Measurements from ENCODE around the gene TUBA3E. TPM values are rescaled to one million over a fixed set of nuclear protein-coding genes. Genes with fewer than 3 reads are reported as not detected.
"Not testable (repeated sequence)": the region's sequence is repeated elsewhere in the genome, so short reads cannot be mapped to it uniquely, and the experiment has no call there.

The TUBA3E gene
- total RNA-seq, 2 donors from 2014 or later: 1.6 to 9.5 TPM

GRCh38 chr2:130185436-130185835 is 12.8 kb downstream of the TUBA3E start:
- DNase-seq (ENCODE audit: low spot score): no peak
- H3K36me3 ChIP-seq: no peaks in the 10 kb centered on the region
- H3K27me3 ChIP-seq: no peaks in the 10 kb centered on the region
- H3K4me1 ChIP-seq: peaks cover 0 to 22% of the 10 kb centered on the region in 2 donors
- TF ChIP-seq, protein P1, sequence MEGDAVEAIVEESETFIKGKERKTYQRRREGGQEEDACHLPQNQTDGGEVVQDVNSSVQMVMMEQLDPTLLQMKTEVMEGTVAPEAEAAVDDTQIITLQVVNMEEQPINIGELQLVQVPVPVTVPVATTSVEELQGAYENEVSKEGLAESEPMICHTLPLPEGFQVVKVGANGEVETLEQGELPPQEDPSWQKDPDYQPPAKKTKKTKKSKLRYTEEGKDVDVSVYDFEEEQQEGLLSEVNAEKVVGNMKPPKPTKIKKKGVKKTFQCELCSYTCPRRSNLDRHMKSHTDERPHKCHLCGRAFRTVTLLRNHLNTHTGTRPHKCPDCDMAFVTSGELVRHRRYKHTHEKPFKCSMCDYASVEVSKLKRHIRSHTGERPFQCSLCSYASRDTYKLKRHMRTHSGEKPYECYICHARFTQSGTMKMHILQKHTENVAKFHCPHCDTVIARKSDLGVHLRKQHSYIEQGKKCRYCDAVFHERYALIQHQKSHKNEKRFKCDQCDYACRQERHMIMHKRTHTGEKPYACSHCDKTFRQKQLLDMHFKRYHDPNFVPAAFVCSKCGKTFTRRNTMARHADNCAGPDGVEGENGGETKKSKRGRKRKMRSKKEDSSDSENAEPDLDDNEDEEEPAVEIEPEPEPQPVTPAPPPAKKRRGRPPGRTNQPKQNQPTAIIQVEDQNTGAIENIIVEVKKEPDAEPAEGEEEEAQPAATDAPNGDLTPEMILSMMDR (IDR thresholded peaks at IDR 0.05): no peak
- no peak overlapping the region for H3K4me3 ChIP-seq
- no peak overlapping the region for H3K27ac ChIP-seq
- no peaks in the 10 kb centered on the region for H3K9me3 ChIP-seq

GRCh38 chr2:130183512-130184373 is 14.5 kb downstream of the TUBA3E start:
- TF ChIP-seq, protein P1 (IDR thresholded peaks at IDR 0.05): no peak
- H3K4me3 ChIP-seq: no peak overlapping the region
- H3K27ac ChIP-seq: peak overlapping the region in 1 of 2 donors; percentile 46
- no peaks in the 10 kb centered on the region for H3K27me3 ChIP-seq
- H3K9me3 ChIP-seq: no peaks in the 10 kb centered on the region
- H3K4me1 ChIP-seq: peaks cover 0 to 26% of the 10 kb centered on the region in 2 donors
- H3K36me3 ChIP-seq: no peaks in the 10 kb centered on the region
- no peak for DNase-seq (ENCODE audit: low spot score)

GRCh38 chr2:130182826-130183511 is 15.3 kb downstream of the TUBA3E start:
- Histone ChIP-seq H3K4me3 (peak overlapping the region; percentile 97 to 99), H3K27ac (peak overlapping the region; percentile 89 to 95), H3K4me1 (peaks cover 0 to 26% of the 10 kb centered on the region in 2 donors)
- not testable (repeated sequence) for DNase-seq (ENCODE audit: low spot score); H3K36me3 ChIP-seq; H3K9me3 ChIP-seq; H3K27me3 ChIP-seq

GRCh38 chr2:130181880-130182682 is 16.2 kb downstream of the TUBA3E start, which contains the start of gene MZT2B:
MZT2B (plus strand) TSS chr2:130182262; CDS start chr2:130182283, 21 bp downstream.
- peaks cover 0 to 26% of the 10 kb centered on the region in 2 donors for H3K4me1 ChIP-seq
- DNase-seq (ENCODE audit: low spot score): peak; percentile 75
- not testable (repeated sequence) for H3K27me3 ChIP-seq, H3K9me3 ChIP-seq, H3K36me3 ChIP-seq
- peak within 1 kb of the TSS; percentile 89 to 95 for H3K27ac ChIP-seq
- TF ChIP-seq, protein P1 (IDR thresholded peaks at IDR 0.05): peak; percentile 84 to 88
- peak within 1 kb of the TSS; percentile 97 to 99 for H3K4me3 ChIP-seq

DNA sequence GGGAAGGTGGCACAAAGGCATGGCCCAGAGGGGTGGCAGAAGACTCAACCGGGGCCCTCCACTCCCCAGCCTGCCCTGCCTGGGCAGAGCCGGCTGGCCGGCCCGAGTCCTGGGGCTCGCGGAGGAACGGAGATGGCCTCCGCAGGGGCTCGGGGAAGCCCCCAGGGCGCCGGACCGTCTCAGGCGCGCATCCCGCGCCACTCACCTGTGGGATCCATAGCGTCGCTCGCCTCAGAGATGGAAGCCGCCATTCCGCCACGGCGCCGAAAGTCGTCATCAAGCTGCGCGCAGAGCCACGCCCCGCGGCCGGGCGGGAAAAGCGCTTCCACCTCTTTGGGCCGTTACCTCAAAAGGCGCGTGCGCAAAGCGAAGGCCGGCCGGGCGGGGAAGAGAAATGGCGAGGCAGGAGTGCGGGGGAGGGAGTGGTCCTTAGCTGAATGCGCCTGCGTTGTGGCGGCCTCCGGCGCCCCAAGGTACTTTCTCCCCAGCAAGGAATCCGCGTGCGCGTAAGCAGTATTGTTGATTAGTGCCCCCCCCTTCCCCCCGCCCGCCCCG is 16.8 kb downstream of the TUBA3E start, which contains the start of gene SMPD4:
Gene SMPD4, minus strand, starts transcription at position 278 of the 555 bp plus-strand sequence. CDS start 5,010 bp downstream, outside the sequence.
- H3K4me3 ChIP-seq: peak within 1 kb of the TSS; percentile 97 to 99
- TF ChIP-seq, protein P1 (IDR thresholded peaks at IDR 0.05): no peak
- H3K9me3 ChIP-seq: no peaks in the 10 kb centered on the region
- peak; percentile 96 for DNase-seq (ENCODE audit: low spot score)
- H3K4me1 ChIP-seq: peaks cover 0 to 26% of the 10 kb centered on the region in 2 donors
- no peaks in the 10 kb centered on the region for H3K36me3 ChIP-seq
- H3K27me3 ChIP-seq: no peaks in the 10 kb centered on the region
- peak within 1 kb of the TSS; percentile 89 to 95 for H3K27ac ChIP-seq

- Histone ChIP-seq H3K4me3 (peak overlapping the region; percentile 97 to 99), H3K27ac (peak overlapping the region; percentile 89 to 95), H3K4me1 (peaks cover 0 to 26% of the 10 kb centered on the region in 2 donors)
- H3K9me3 ChIP-seq; H3K36me3 ChIP-seq; H3K27me3 ChIP-seq; DNase-seq (ENCODE audit: low spot score): not testable (repeated sequence)
These were observed 17.6 kb downstream of the TUBA3E start for GRCh38 chr2:130180404-130181324.

DNA sequence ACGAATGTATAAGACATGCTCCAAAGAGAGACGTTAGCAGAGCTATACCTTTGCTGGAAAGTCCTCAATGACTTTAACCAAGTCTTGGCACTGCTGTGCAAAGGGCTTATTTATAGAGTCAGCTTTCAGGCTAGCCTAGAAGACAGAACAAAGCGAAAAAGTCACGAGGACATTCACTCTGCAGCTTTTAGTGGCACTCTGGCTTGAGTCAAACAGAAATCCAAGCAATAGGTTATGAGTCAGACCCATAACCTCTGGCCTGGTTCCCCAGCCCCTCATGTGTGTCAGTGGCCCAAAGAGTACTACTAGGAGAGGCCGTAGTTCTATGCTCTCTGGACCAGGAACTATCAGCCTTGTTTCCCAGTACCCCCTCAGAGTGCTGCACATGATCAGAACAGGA is 23.4 kb downstream of the TUBA3E start:
- not testable (repeated sequence) for H3K27me3 ChIP-seq; DNase-seq (ENCODE audit: low spot score); H3K27ac ChIP-seq; H3K9me3 ChIP-seq; H3K4me3 ChIP-seq; H3K4me1 ChIP-seq
- H3K36me3 ChIP-seq: peaks cover 38% of the 10 kb centered on the region
